HG03520 (cell line): ENCODE measurements around the gene RAPGEF4.
"Not testable (repeated sequence)": the region's sequence is repeated elsewhere in the genome, so short reads cannot be mapped to it uniquely, and the experiment has no call there.

Experiments
- ATAC-seq: cut with Tn5 transposase; IDR thresholded peaks from one replicate; pipeline ENCODE4 v1.9.1; 2021; ENCODE audit warnings: mild to moderate bottlenecking, moderate library complexity; ENCODE audit not compliant: unreplicated experiment

The RAPGEF4 gene

DNA sequence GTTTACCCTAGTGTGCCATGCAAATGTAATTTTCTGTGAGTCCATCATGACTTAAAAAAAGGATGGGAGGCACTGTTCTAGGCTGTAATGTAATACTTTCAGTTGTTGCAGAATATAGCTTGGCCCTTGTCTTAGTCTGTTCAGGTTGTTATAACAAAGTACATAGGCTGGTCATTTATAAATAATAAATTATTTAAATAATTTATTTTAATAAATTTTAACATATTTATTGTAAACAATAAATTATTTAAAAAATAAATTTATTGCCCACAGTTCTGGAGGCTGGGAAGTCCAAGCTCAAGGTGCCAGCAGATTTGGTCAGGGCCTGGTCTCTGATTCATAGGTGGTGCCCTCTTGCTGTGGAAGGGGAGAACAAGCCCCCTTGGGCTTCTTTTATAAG is 35.2 kb downstream of the RAPGEF4 start:
- no peak for ATAC-seq

DNA sequence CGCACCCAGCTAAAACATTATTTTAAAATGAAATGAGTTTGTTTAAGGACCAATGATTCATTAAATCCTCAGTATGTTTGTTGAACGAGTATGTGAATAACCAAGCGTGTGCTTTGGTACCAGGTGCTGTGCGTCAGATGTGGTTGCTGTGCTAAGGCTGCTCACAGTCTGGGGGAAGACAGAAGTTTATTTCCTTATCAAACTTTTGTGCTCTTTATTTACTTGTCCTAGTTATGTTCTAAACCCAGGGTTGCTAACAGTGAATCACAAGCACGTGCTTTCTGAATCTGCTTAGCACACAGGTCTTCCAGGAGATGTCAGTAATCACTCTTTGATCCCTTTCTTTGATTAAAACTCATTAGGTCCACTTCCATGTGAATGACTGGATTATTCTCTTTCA is 37.0 kb downstream of the RAPGEF4 start:
- ATAC-seq: no peak

DNA sequence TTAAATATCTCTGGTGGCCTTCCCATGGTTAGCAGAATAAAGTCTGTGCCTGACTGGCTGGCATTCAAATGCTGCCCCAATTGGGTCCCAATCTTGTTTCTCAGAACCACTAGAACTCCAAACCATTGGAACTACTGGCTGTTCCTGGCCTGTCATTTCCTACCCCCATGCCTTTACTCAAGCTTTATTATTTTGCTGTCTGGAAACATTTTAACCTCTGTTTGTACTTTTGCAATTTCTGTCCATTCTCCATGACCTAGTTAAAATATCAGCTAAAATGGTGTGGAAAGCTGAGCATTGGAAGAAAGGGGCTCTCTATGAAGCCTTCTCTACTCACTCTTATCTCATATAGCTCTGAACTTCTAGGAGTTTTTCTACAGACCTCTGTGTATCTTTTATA is 38.7 kb downstream of the RAPGEF4 start:
- no peak for ATAC-seq

DNA sequence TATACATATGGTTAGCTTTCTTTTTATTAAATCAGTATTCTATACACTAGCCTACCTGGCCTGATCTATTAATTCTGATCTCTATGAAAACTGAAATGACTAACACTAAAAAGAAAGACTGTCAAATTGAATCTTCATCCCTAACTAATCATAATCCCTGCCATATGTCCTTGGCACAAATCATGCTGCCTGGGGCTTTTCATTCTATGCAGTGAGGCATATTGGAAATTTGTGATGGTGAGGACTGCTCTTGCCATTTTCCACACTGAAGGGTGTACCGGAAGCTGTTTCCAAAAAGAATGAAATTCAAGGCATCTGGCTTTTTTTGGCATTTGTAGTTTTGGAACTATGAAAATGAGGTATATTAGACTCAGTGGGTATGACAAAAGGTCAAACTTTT is 39.7 kb downstream of the RAPGEF4 start:
- ATAC-seq: no peak

DNA sequence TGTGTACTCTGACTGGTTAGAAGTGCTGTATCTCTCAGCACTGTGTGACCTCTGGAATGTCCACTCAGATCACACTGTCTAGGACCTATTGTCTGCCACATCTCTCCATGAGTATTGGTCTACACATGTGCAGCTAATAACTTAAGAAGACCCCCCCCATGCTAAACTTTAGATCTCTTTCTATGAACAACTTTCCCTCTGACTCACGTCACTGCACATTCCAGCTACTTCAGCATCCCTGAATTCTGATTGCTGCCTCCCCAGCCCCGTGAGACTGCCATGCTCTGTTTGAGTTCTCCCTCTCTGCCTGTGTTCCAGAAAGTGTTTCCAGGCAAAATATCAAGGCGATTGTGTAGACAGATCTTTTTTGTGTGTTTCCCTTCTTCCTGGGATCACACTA is 41.8 kb downstream of the RAPGEF4 start:
- ATAC-seq: no peak

GRCh38 chr2:172782506-172783164 is 47.0 kb downstream of the RAPGEF4 start:
- no peak for ATAC-seq

DNA sequence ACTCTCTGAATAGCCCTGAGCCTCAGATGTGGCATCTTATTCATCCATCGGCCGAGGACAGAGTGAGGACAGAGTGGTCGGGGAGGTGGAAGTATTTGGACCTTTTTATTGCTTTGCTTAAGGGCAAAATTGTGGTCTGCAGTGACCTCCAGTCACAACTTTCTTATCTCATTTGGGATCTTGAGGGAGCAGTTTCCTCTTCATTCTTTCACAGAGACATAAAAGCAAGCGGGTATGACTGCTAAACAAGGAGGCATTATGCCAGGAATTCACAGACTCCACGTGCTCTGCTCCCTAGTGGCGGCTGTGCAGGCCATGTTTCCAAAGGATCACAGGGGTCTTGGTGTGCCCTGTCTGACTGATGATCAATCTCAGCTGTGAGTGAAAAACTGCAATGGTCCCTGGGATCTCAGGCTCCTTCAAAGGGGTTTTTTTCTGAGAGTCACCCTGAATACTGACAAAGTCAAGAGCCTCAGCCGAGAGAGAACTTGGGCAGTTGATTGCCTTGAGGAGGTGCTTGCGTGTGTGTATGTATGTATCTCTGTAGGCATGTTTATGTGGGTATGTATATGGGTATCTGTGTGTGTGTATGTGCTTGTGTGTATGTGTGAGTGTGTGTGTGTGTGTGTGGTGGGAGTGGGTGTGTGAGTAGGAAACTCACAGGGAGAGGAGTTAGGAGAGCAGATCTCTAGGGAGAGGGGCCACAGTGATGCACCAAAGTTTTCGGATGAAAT is 47.7 kb downstream of the RAPGEF4 start:
- no peak for ATAC-seq

DNA sequence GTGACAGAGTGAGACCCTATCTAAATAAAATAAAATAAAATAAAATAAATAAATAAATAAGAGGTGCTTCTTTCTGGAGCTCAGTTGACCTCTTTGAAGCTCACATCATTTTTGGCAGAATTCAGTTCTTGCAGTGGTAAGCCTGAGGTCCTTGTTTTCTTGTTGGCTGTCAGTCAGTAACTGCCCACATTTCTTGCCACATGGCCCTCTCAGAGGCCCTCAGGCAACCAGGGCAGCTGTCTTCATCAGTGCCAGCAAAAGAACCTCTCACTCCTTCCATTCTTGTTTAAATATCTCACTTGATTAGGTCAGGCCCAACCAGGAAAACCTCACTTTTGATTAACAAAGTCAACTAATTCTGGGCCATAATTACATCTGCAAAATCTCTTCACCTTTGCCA is 53.2 kb downstream of the RAPGEF4 start:
- ATAC-seq: no peak

DNA sequence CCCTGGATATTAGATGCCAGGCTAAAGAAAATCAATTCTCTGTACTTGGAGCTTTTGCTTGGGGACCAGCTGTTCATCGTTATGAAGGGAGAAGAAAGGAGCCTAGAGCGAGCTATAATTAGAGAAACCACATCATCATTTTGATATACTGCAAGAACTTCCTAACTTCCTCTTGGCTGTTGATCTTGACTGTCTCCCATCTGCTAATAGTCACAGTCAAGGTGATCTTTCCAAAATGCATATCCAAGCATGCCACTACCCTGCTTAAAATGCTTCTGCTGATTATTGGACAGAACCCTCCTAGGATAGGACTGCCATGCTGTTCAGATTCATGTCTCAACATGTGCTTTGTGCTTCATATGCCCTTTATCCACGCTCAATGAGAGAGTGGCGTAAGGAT is 54.8 kb downstream of the RAPGEF4 start:
- no peak for ATAC-seq

DNA sequence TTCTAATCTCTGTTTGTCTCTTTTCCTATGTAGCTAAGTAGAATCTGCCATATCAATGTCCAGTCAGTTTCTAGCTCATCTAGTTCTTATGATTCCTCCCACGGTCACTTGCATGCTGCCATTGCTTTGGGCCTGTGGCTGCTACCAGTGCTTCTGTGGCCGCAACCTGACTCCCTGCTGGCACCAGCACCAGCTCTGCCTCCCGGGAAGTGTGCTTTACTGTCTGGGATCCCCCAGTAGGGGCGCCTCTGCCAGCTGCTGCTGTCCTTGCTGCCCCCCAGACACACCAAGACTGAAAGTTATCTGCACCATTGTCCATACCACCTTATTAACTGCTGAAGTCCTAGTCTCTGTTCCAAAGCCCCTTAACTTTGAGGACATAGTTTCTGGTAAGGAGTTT is 56.3 kb downstream of the RAPGEF4 start:
- no peak for ATAC-seq

DNA sequence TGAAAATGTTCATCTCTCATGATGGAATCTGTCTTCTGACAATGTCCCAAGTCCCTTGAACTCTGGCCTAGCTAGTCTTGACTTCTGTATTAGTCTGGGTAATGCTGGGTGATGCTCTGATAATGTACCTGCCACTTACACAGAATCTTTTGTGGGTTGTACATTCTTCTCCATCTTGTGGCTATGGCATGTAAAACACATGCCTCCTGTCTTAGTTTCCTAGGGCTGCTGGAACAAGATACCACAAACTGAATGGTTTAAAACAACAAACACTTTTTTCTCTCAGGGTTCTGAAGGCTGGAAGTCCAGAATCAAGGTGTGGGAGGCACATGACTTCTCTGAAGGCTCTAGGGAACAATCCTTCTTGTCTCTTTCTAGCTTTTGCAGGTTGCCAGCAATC is 57.1 kb downstream of the RAPGEF4 start:
- no peak for ATAC-seq

GRCh38 chr2:172803308-172803707 is 67.7 kb downstream of the RAPGEF4 start:
- not testable (repeated sequence) for ATAC-seq

DNA sequence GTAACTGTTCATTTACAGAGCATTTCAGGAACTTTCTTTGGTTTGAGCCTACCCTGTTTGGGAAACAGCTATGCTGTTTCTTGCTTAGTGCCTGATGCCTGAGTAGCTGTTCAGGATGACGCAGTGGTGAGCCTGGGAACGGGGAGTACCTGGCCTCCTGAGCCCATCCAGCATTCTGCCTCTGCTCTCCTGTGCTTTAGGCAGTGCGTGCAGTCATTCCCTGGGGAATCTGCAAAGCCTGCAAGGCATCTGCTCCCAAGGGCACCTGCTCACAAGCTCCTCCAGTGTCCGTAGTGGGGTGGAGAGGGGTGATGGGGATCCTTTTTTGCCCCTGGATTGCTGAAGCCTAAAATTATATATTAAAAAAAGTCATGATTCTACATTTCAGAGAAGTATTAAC is 68.8 kb downstream of the RAPGEF4 start:
- no peak for ATAC-seq

DNA sequence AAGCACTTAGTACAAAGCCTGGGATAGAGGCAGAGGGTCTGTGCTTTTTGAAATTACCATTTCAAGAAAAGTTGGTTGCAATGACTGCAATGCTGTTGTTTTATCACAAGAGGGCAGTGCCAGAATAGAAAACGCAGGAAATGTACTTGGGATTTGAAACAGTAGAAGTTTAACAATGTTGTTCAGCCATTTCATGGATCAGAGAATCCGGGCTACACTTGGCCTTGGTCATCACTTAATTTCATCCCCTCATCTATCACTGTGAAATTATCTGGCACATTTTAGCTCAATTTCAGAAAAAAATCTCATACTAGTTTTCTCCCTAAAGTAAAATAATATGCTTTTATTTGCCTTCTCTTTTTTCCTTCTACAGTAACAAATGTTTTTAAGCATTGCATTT is 70.8 kb downstream of the RAPGEF4 start:
- no peak for ATAC-seq

DNA sequence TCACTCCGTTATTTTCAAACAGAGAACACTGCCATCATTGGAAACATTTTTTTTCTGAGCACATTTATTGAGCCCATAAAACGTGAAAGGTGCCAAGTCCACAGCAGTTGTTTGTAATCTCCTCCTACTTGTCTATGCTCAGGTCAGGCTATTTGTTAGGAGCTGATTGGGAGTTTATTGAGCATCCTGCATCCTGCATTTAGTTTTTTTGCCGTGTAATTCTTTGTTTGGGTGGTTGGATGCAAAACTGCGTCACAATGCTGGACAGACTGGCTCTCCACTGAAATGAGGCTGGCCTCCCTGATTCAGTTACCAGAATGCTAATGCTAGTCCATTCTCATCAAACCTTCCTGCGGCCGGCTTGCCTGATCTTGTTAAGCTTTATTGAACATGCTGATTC is 71.4 kb downstream of the RAPGEF4 start:
- no peak for ATAC-seq

- no peak for ATAC-seq
Observed at GRCh38 chr2:172808156-172808555, 72.5 kb downstream of the RAPGEF4 start.

DNA sequence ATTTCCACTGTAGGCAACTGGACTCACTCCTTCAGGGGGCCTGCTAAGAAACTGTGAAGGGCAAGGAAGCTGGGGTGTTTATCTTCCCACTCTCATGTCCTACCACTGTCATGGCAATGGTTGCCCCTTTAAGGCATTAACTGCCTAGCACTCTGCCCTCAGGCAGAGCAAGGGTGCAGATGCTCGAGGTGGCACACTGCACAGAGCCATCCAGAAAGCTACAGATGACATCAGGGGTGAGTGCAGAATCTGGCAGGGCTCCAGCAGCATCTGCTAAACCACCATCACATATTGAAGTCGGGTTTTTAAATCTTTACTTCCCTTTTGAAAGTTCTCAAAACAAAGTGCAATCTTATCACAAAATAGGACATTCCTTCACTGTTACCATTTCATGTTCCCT is 75.4 kb downstream of the RAPGEF4 start:
- no peak for ATAC-seq

GRCh38 chr2:172812158-172812744 is 76.6 kb downstream of the RAPGEF4 start:
- ATAC-seq: no peak

DNA sequence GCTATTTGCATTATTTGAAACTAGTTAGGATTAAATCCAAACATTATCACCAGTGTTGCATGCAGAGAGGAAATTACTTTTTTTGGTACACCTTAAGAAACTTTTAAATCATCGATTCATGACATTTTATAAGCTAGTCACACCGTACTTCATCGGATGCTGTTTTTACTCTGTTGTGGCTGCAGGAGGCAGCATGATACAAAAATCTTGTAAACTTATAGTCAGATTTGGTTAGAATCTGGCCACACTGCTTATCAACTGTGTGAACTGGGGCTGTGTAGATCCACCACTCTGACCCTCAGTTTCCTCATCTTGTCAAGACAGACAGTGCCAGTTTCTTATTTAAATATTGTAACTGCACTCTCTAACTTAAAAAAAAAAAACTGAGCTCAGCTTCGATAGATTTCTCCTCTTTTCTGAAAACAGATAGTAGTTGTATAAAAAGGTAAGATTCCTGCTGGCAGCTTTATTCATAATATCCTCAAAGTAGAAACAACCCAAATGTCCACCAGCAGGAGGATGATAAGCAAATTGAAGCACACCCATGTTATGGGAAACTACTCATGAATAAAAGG is 77.8 kb downstream of the RAPGEF4 start:
- no peak for ATAC-seq

- ATAC-seq: no peak
Observed at GRCh38 chr2:172817411-172817810, 81.8 kb downstream of the RAPGEF4 start.

GRCh38 chr2:172819943-172820342 is 84.3 kb downstream of the RAPGEF4 start:
- ATAC-seq: no peak
